ENCODE data around the gene CACNG4.

- TF ChIP-seq, protein P1, sequence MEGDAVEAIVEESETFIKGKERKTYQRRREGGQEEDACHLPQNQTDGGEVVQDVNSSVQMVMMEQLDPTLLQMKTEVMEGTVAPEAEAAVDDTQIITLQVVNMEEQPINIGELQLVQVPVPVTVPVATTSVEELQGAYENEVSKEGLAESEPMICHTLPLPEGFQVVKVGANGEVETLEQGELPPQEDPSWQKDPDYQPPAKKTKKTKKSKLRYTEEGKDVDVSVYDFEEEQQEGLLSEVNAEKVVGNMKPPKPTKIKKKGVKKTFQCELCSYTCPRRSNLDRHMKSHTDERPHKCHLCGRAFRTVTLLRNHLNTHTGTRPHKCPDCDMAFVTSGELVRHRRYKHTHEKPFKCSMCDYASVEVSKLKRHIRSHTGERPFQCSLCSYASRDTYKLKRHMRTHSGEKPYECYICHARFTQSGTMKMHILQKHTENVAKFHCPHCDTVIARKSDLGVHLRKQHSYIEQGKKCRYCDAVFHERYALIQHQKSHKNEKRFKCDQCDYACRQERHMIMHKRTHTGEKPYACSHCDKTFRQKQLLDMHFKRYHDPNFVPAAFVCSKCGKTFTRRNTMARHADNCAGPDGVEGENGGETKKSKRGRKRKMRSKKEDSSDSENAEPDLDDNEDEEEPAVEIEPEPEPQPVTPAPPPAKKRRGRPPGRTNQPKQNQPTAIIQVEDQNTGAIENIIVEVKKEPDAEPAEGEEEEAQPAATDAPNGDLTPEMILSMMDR (IDR thresholded peaks at IDR 0.05) = no peak
- TF ChIP-seq POLR2A (IDR thresholded peaks at IDR 0.05) (no peak), POLR2AphosphoS5 (IDR thresholded peaks at IDR 0.05; ENCODE audit: insufficient read depth in 1 of 2, low read depth in 1 of 2) (no peak)
These were observed 67.9 kb downstream of the CACNG4 start for GRCh38 chr17:67032382-67032781.

All from vagina (tissue), 2 donors.